ENCODE results near the gene EXOC3L1.
A peak's percentile ranks its signal among the peaks of the same experiment; 100 is the strongest.

Gene EXOC3L1

GRCh38 chr16:67229906-67230808 lies 40.2 kb upstream of the EXOC3L1 start:
- no peak overlapping the region for H3K27ac ChIP-seq (ENCODE audit: low read depth, low read length)
- no peaks in the 10 kb centered on the region for H3K9me3 ChIP-seq (ENCODE audit: control insufficient read depth, insufficient read depth, low read depth, low read length)
- 0 out of 2 replicates have a peak, but pooled peaks cover 2% of the 10 kb centered on the region for H3K4me1 ChIP-seq (ENCODE audit: control insufficient read depth, insufficient read depth, low read length)
- no peaks in the 10 kb centered on the region for H3K27me3 ChIP-seq (ENCODE audit: control insufficient read depth, insufficient read depth, low read length)
- H3K9ac ChIP-seq (ENCODE audit: low read length) = no peak overlapping the region
- peaks cover 57% of the 10 kb centered on the region for H3K36me3 ChIP-seq (ENCODE audit: control insufficient read depth, insufficient read depth, low read length)
- H3K4me3 ChIP-seq (ENCODE audit: low read depth, low read length) = no peak overlapping the region

- Histone ChIP-seq H3K27ac (ENCODE audit: low read depth, low read length) (no peak overlapping the region), H3K9me3 (ENCODE audit: control insufficient read depth, insufficient read depth, low read depth, low read length) (no peaks in the 10 kb centered on the region), H3K4me3 (ENCODE audit: low read depth, low read length) (no peak overlapping the region), H3K27me3 (ENCODE audit: control insufficient read depth, insufficient read depth, low read length) (no peaks in the 10 kb centered on the region), H3K4me1 (ENCODE audit: control insufficient read depth, insufficient read depth, low read length) (0 out of 2 replicates have a peak, but pooled peaks cover 2% of the 10 kb centered on the region), H3K9ac (ENCODE audit: low read length) (no peak overlapping the region), H3K36me3 (ENCODE audit: control insufficient read depth, insufficient read depth, low read length) (peaks cover 47% of the 10 kb centered on the region)
These were observed 39.0 kb upstream of the EXOC3L1 start for GRCh38 chr16:67228905-67229304.

GRCh38 chr16:67228034-67228785 lies 38.3 kb upstream of the EXOC3L1 start:
- Histone ChIP-seq H3K4me1 (ENCODE audit: control insufficient read depth, insufficient read depth, low read length) (0 out of 2 replicates have a peak, but pooled peaks cover 2% of the 10 kb centered on the region), H3K9me3 (ENCODE audit: control insufficient read depth, insufficient read depth, low read depth, low read length) (no peaks in the 10 kb centered on the region), H3K4me3 (ENCODE audit: low read depth, low read length) (peak overlapping the region; percentile 98), H3K9ac (ENCODE audit: low read length) (no peak overlapping the region), H3K36me3 (ENCODE audit: control insufficient read depth, insufficient read depth, low read length) (peaks cover 42% of the 10 kb centered on the region), H3K27ac (ENCODE audit: low read depth, low read length) (no peak overlapping the region), H3K27me3 (ENCODE audit: control insufficient read depth, insufficient read depth, low read length) (no peaks in the 10 kb centered on the region)

GRCh38 chr16:67227567-67227921 lies 37.6 kb upstream of the EXOC3L1 start:
- no peaks in the 10 kb centered on the region for H3K9me3 ChIP-seq (ENCODE audit: control insufficient read depth, insufficient read depth, low read depth, low read length)
- peak overlapping the region; percentile 70; the same call in 1 of the 2 replicates for H3K27ac ChIP-seq (ENCODE audit: low read depth, low read length)

GRCh38 chr16:67226804-67227566 lies 37.0 kb upstream of the EXOC3L1 start, which contains the start of gene TMEM208:
TSS of gene TMEM208 (plus strand) at chr16:67227130. CDS start at chr16:67227219, 89 bp downstream.
- Histone ChIP-seq H3K9ac (ENCODE audit: low read length) (peak within 1 kb of the TSS; percentile 83), H3K27me3 (ENCODE audit: control insufficient read depth, insufficient read depth, low read length) (no peaks in the 10 kb centered on the region), H3K27ac (ENCODE audit: low read depth, low read length) (peak within 1 kb of the TSS; percentile 70; the same call in 1 of the 2 replicates), H3K36me3 (ENCODE audit: control insufficient read depth, insufficient read depth, low read length) (peaks cover 40% of the 10 kb centered on the region), H3K9me3 (ENCODE audit: control insufficient read depth, insufficient read depth, low read depth, low read length) (no peaks in the 10 kb centered on the region), H3K4me3 (ENCODE audit: low read depth, low read length) (peak within 1 kb of the TSS; percentile 98), H3K4me1 (ENCODE audit: control insufficient read depth, insufficient read depth, low read length) (0 out of 2 replicates have a peak, but pooled peaks cover 2% of the 10 kb centered on the region)

More at GRCh38 chr16:67227567-67227921, 37.6 kb upstream of the EXOC3L1 start:
- Histone ChIP-seq H3K27me3 (ENCODE audit: control insufficient read depth, insufficient read depth, low read length) (no peaks in the 10 kb centered on the region), H3K4me3 (ENCODE audit: low read depth, low read length) (peak overlapping the region; percentile 98), H3K9ac (ENCODE audit: low read length) (peak overlapping the region; percentile 83), H3K4me1 (ENCODE audit: control insufficient read depth, insufficient read depth, low read length) (0 out of 2 replicates have a peak, but pooled peaks cover 2% of the 10 kb centered on the region), H3K36me3 (ENCODE audit: control insufficient read depth, insufficient read depth, low read length) (peaks cover 41% of the 10 kb centered on the region)

GRCh38 chr16:67226295-67226803 lies 36.4 kb upstream of the EXOC3L1 start:
- H3K27ac ChIP-seq (ENCODE audit: low read depth, low read length) = no peak overlapping the region
- H3K4me3 ChIP-seq (ENCODE audit: low read depth, low read length) = peak overlapping the region; percentile 98
- H3K27me3 ChIP-seq (ENCODE audit: control insufficient read depth, insufficient read depth, low read length) = no peaks in the 10 kb centered on the region
- H3K9me3 ChIP-seq (ENCODE audit: control insufficient read depth, insufficient read depth, low read depth, low read length) = no peaks in the 10 kb centered on the region
- H3K9ac ChIP-seq (ENCODE audit: low read length) = peak overlapping the region; percentile 66
- H3K4me1 ChIP-seq (ENCODE audit: control insufficient read depth, insufficient read depth, low read length) = 0 out of 2 replicates have a peak, but pooled peaks cover 2% of the 10 kb centered on the region
- H3K36me3 ChIP-seq (ENCODE audit: control insufficient read depth, insufficient read depth, low read length) = peaks cover 34% of the 10 kb centered on the region

GRCh38 chr16:67223992-67224391 lies 34.1 kb upstream of the EXOC3L1 start:
- Histone ChIP-seq H3K4me3 (ENCODE audit: low read depth, low read length) (no peak overlapping the region), H3K27ac (ENCODE audit: low read depth, low read length) (no peak overlapping the region), H3K27me3 (ENCODE audit: control insufficient read depth, insufficient read depth, low read length) (no peaks in the 10 kb centered on the region)

GRCh38 chr16:67216612-67217490 lies 26.9 kb upstream of the EXOC3L1 start:
- Histone ChIP-seq H3K36me3 (ENCODE audit: control insufficient read depth, insufficient read depth, low read length) (no peaks in the 10 kb centered on the region), H3K9ac (ENCODE audit: low read length) (no peak overlapping the region), H3K27me3 (ENCODE audit: control insufficient read depth, insufficient read depth, low read length) (peaks cover 17% of the 10 kb centered on the region; the same call in 1 of the 2 replicates), H3K4me3 (ENCODE audit: low read depth, low read length) (no peak overlapping the region), H3K9me3 (ENCODE audit: control insufficient read depth, insufficient read depth, low read depth, low read length) (no peaks in the 10 kb centered on the region), H3K27ac (ENCODE audit: low read depth, low read length) (no peak overlapping the region), H3K4me1 (ENCODE audit: control insufficient read depth, insufficient read depth, low read length) (no peaks in the 10 kb centered on the region; the same call in 1 of the 2 replicates)

More at GRCh38 chr16:67223992-67224391, 34.1 kb upstream of the EXOC3L1 start:
- Histone ChIP-seq H3K9ac (ENCODE audit: low read length) (no peak overlapping the region), H3K4me1 (ENCODE audit: control insufficient read depth, insufficient read depth, low read length) (0 out of 2 replicates have a peak, but pooled peaks cover 2% of the 10 kb centered on the region), H3K9me3 (ENCODE audit: control insufficient read depth, insufficient read depth, low read depth, low read length) (no peaks in the 10 kb centered on the region), H3K36me3 (ENCODE audit: control insufficient read depth, insufficient read depth, low read length) (peaks cover 10% of the 10 kb centered on the region)

GRCh38 chr16:67215706-67216105 lies 25.8 kb upstream of the EXOC3L1 start:
- H3K9ac ChIP-seq (ENCODE audit: low read length) = no peak overlapping the region
- H3K36me3 ChIP-seq (ENCODE audit: control insufficient read depth, insufficient read depth, low read length) = no peaks in the 10 kb centered on the region

More at GRCh38 chr16:67215706-67216105, 25.8 kb upstream of the EXOC3L1 start:
- Histone ChIP-seq H3K27ac (ENCODE audit: low read depth, low read length) (no peak overlapping the region), H3K4me1 (ENCODE audit: control insufficient read depth, insufficient read depth, low read length) (no peaks in the 10 kb centered on the region; the same call in 1 of the 2 replicates), H3K9me3 (ENCODE audit: control insufficient read depth, insufficient read depth, low read depth, low read length) (no peaks in the 10 kb centered on the region), H3K4me3 (ENCODE audit: low read depth, low read length) (no peak overlapping the region), H3K27me3 (ENCODE audit: control insufficient read depth, insufficient read depth, low read length) (peaks cover 17% of the 10 kb centered on the region; the same call in 1 of the 2 replicates)
